Epithelial cell of esophagus (primary cell): Measurements from ENCODE around the gene LRP1-AS.

ENCODE experiments used
- DNase-seq: peaks from one replicate; pipeline ENCODE4 v3.0.0; 2010; ENCODE audit warnings: low read depth
- H3K4me3 ChIP-seq: 2 replicates; pipeline ENCODE4 v1.5.1; 2011; ENCODE audit warnings: mild to moderate bottlenecking, low read length, control low read depth
- CTCF ChIP-seq: IDR thresholded peaks from 2 replicates; pipeline ENCODE4 v1.5.1; 2011; ENCODE audit warnings: low read depth, mild to moderate bottlenecking, low read length, control low read depth, inconsistent platforms; ENCODE audit not compliant: insufficient read depth; ENCODE audit errors: missing control alignments

Gene LRP1-AS

DNA sequence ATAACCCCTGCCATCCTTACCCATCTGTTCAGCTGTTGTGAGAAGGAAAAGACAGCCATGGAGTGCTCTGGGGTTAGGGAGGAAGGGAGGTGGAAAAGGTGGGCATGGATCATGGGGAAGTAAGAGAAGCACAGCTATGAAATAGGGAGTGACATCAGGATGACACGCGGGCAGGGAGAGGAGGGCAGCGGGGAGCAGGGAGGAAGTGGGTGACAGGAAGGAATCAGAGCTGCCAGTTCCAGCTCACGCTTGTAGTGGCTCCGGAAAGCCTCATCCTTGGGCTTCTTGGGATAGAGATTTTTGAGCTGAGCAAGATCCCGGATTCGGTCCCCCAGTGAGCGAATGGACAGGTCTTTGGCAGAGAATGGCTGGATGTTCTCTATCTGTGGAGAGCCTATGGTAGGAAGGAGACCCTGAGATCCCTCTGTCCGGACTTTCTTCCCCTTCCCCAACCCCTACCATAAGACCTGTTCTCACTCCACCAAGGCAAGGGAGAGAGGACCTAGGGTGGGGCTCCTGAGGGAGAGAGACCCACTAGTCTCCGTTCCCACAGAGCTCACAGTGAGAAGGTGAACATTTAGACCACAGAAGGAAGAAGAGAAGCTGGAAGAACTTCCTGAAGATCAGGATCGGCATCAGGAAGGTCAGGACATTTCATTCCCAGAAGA, 48.2 kb downstream of the LRP1-AS start:
- DNase-seq, result peak; percentile 27
- TF ChIP-seq CTCF, result no peak
- H3K4me3 ChIP-seq, result no peak overlapping the region

GRCh38 chr12:57098546-57098945, 48.9 kb downstream of the LRP1-AS start:
- TF ChIP-seq CTCF, result no peak
- DNase-seq, result peak; percentile 27
- H3K4me3 ChIP-seq, result no peak overlapping the region

GRCh38 chr12:57097554-57097835, 49.9 kb downstream of the LRP1-AS start:
- no peak overlapping the region for H3K4me3 ChIP-seq
- no peak for DNase-seq
- no peak for TF ChIP-seq CTCF

- no peak for TF ChIP-seq CTCF
- H3K4me3 ChIP-seq, result no peak overlapping the region
- no peak for DNase-seq
These were observed 50.5 kb downstream of the LRP1-AS start for GRCh38 chr12:57096748-57097553.

DNA sequence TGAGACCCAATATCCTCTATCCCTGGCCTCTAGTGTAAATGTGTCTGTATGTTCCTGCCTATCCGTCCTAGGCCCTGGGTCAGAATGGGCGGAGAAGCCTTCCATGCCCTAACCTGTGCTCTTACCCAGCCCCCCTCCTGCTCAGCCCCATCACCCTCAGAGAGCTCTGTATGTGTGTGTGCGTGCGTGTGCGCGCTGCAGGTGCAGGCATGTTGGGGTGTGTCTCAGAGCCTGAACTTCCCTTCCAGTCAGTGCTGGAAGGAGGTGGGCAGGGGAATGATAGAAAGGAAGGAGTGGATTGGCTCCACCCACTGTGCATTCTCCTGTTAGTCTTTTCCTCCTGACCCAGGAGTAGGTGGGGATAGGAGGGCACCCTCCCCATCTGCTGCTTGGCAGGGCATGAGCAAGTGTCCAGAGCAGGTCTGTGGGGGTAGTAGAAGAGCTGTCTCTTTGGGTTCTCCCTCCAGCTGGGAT, 51.3 kb downstream of the LRP1-AS start:
- H3K4me3 ChIP-seq, result no peak overlapping the region
- TF ChIP-seq CTCF, result no peak
- peak; percentile 99 for DNase-seq

GRCh38 chr12:57095440-57095839, 52.0 kb downstream of the LRP1-AS start:
- H3K4me3 ChIP-seq, result no peak overlapping the region
- no peak for TF ChIP-seq CTCF
- no peak for DNase-seq
